ENCODE results near the gene ZIC1.

Gene ZIC1

DNA sequence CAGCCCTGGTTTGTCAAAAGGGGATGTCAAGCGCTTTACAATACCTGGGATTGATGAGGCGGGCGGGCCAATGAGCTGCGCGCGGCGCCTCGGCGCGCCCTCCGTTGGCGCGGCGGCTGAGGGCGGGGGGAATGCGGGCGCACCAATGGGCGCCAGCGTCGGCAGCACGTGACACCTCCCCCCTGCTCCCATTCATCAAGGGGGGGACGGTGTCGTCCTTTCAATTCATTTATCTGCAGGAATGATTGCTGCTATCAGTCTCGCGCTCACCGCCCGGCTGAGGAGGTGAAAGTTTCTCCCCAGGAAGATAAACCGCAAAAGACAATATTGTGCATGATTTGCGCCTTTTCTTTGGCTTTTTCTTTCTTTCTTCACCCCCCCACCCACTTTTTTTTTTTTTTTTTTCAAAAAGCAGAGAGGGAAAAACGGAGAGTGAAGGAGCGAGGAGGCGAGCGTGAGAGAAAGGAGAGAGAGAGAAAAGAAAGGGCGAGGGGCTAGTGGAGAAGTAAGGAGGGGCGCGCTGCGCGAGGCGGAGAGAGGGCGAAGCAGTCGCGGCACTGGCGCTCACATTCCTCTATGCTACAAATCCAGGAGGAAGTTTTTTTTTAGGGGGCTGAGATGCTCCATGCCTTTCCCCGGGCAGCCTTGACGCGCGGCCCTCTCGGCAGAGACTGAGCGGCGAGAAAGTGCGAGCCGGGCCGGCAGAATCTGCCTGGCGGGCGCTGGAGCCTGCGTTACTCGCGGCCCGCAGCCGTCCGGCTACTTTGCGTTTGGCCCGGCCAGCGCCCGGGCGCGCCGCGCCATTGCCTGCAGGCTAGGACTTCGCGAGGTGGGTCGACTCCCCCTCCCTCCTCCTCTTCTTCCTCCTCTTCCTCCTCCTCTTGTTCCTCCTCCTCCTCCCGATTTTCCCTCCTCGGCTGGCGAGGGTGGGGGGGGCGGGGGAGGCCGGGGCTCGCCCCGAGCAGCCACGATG lies at the start of gene ZIC1:
TSS of gene ZIC1 (plus strand) at position 223 of the 973 bp plus-strand sequence. CDS start at position 971, 748 bp downstream.
- no peak for DNase-seq

DNA sequence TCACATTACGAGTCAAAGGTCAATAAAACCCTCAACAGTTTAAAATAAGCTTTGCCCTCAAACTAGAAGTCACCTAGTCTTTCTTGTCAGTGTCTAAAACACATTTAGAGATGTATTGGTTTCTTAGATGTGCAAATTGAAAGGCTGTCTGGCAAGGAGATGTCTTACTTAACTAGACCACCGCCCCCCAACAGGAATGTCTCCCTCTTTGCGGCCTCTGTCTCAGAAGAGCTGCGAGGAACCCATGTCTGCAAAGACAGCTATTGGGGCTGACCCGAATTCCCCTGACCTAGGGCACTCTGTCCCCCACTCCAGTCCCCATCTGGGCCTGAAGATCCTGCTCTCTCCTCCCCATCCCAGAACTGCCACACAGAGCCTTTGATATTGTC lies 49.1 kb upstream of the ZIC1 start:
- no peak for DNase-seq

DNA sequence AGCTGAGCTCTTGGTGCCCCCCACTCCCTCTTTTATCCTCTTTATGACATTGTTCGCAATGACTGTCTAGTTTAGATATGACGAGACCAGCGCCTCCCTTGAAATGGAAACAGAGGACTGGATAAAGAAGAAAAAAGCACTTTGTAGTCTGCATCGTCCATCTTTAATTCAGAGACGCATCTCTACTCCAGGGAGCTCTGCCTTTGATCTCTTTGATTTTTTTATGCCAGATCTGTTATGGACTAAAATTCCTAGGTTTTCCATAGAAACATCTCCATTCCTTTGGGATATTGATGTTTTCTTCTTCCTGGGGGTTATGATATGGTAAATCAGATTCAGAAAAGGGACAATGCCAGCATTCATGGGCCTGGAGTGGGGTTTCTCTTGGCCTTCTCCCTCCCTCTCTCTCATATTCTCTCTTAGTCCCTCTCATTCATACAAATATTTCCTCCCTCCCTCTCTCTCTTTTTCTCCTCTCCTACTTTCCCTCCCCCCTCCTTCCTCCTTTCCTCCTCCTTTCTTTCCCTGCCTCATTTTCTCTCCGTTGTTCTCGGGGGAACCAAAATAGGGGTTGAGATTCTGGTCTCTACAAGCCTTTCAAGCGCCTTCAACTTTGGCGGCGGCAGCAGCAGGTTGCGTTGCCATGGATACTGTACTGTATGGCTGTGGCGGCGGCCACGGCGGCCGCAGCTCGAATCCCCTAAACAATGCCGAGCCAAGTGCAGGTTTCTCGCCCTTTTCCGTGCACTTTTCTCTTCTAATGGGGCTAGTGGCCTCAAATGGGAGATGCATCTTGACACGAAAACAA lies 48.3 kb upstream of the ZIC1 start:
- DNase-seq, result no peak

DNA sequence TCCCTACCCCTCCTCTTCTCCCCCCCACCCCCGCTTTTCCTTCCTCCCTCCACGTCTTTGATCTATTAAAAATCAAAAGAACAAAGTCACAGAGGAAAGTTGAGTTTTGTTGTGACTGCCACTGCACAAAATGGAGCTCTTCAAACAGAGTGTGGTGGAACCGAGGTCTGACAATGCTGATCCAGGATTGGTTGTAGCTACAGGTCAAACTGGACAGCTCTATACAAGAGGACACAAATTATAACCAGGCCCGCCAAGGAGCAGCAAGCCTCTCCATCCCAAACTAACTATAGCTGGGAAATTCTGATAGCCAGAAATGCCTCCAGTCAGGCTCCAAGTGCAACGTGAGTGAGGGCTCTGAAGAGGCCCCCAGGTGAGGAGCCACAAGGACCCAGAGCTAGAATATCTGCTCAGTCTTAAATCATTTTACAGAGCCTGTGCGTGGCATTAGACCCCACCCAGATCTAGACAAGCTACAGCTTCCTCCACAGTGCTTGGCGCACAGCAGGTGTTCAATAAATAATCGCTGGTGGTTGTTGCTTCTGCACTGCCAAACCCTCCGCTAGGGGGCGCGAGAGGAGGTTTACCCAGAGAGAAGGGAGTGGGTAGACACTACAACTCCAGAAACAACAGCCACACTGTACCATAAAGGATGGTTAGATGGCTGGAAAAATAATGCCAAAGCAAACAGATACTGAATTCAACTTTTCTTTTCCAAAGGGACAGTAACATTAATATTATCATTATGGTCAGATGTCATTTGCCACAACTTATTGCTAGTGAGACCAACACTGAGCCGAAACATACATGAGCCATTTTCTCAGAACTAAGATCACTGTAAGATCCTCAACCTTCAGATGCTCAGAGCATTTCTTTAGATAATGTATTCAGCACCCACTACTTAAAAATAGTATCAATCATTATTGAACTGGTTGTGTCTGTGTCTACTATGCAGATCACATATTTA lies 47.4 kb upstream of the ZIC1 start:
- DNase-seq, result peak; percentile 55

DNA sequence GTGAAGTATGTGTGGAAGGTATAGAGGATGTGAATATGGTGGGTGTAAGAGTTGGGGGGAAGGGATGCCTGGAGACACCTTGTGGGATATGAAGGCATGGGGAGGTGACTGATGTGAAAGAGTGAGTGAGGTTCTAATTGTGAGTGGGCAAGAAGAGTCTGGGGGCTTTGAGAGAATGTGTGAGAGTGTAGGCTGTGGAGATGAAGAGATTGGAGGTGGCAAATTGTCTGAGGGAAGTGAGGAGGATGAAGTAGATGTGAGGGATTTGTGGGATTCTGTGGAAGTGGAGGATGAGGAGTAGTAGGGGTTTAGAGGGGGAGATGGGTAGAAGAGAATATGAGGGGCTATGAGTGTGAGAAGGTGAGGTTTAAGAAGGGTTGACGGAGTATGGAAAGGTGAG lies 44.4 kb upstream of the ZIC1 start:
- no peak for DNase-seq

DNA sequence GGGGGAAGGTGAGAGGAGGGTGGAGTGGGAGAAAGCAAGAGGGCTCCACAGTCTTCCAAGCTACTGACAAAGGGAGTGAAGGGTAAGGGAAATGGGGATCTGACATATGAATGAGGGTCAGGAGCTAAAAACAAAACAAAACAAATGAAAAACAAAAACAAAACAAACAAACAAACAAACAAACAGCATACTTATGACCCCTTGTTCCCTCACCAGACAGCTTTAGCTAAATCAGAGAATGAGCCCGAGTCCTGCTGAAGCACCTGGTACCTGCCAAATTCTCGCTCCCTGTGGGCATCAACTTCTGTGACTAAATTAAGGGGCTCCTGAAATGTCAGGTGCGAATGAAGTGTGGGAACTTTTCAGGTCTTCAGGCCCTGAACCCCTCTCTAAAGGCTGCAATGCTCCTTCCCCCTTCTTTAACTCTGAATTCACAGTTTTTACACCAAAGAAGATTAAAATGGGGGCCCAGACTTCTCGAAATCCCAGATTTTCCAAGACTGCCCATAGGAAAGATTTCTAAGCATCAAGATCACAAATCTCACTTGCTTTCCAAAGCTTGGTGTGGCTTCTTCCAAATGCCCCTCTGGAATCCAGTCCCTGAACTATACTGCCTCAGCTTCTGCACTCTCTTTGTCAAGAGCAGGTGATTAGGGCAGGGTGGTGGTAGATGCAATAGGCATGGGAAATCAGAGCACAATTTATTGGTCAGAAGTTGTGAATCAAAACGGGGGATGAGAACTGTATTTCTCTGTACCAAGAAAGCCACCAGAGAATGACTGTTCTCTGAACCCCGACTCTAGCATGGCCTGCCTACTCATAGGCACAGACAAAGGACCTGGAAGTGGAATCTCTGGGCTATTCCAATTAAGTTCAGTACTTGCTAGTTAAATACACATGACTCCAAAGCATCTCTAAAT lies 43.7 kb upstream of the ZIC1 start:
- DNase-seq, result no peak

DNA sequence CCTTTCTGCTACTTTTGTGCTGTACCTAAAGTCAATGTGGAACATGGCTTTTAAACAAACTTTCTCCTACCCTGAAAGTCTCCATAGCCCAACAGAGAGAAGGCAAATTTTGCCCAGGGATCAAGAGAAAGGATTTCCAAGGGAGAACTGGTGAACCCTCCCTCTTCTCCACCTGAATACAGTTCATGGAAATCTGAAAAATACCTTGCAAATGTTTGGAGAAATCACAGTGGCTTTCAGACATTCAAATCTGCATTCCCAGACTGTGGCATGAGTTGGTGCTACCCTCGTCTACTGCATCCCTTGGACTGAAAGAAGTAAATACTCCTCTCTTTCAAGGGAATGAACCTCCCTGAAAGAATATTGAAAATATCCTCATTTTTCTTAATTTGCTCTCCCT lies 41.5 kb upstream of the ZIC1 start:
- no peak for DNase-seq

DNA sequence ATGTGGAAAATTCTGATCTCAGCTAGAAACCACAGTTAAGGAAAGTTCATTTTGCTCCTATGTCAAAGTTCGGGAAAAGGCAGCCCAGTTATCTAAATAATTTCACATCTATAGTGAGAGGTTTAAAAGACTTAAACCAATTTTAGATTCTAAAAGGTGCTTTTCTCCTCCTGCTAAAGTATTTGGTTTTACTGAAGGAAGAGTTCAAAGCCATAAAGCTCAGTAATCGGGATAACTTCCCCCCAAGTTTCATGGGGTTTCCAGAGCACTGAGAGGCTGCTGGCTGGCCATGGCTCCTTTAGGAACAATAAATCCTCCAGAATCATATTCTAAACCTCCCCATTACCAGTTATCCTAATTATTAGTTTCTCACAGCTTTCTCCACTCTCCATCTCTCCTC lies 41.0 kb upstream of the ZIC1 start:
- no peak for DNase-seq

DNA sequence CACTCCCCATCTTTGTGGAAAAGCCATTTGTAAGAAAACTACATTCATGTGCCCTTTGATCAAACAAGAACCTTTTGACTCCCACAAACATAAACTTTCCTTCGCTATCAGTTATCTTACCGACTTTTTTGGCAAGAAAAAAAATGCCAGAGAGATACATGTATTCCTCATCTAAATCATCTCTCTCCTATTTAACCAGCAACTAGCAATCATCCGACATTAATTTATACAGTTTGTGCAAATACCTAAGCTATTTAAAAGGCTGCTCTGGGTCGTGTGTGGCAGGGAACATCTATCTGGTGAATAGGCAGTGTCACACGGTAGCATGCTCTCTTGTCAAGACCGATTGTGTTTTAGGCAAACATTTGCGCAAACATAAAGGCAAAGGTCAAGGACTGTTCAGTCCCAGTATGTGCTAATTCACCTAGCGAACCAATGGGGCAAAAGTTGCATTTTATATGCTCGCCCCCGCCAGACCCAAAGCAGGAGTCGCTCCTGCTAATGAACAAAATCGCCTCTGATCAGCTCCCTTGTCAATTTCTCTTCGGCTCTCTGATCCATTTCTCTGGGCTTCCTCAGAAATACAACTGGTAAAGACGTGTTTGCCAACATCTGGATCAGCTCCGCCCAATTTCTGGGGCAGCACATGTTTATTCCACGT lies 40.5 kb upstream of the ZIC1 start:
- no peak for DNase-seq

DNA sequence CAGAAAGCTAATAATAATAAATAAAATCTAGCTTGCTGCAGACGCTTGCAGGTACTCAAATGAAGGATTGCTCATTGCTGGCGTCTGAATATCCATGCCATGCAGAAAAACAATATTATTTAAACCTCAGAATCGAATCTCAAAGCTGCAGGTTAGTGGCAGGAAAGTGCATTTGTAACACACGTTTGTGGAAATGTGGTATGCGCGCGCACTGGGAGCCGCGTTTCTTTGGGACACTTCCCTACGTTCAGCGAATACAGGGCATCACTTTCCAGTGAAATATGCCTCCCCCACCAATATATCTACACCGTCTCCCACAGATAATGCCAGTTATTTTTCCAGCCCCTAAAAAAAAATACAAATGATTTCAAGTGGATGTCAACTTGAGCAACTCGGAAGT lies 39.9 kb upstream of the ZIC1 start:
- DNase-seq, result no peak

DNA sequence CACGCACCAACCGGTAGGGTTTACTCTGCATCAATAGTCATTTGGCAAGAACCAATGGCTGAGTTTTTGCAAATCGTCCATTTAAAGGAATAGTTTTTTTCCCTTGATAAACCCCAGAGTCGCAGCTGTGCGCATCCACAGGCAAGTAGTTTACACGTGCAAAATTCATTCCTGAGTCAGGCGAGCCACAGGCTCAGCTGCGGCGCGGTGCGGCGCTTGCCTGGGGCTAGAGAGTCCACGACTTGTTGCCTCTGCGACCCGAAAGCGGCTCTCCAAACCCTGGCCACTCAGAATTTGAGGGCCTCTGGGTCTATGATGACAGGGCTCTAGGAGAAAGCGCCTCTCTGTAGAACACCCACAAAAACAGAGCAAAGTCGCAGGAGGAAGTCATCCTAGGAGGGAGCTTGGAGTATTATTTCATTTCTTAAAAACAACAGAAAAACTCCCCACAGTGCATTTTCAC lies 39.5 kb upstream of the ZIC1 start:
- no peak for DNase-seq

DNA sequence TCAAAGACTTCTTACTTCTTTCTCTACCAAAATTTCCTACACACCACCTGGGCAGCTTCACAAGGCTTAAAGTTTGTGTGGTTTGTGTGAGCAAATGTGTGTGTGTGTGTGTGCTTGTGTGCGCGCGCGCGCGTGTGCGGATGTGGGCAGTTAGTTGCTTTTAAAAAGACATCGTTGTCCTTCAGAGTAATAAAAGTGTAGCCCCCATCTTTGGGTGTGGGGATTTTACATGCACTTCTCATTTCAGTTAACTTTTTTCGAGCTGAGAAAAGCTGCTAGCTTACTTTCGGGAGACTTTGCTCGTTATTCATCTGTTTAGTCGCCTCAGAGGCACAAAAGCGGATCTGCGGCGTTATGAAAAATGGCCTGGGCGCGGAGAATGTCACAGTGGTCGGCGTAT lies 38.8 kb upstream of the ZIC1 start:
- DNase-seq, result no peak

DNA sequence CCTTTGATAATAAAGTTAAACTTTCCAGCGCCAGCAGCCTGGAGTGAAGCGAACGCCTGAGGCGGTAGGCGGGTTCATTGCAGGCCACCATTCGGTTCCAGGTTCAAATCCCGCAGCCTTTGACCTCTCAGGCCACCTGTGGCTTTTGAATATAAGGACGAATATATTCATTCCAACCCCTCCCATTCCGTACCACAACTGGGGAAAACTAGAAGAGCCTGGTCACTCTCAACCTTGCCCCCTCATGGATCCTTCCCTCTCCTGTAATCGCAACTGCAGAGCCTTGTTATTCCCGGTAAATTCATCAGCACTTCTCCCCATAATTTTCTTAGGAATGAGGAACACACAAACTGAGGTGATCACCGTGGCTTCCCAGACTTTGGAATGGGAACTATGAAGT lies 38.0 kb upstream of the ZIC1 start:
- no peak for DNase-seq

DNA sequence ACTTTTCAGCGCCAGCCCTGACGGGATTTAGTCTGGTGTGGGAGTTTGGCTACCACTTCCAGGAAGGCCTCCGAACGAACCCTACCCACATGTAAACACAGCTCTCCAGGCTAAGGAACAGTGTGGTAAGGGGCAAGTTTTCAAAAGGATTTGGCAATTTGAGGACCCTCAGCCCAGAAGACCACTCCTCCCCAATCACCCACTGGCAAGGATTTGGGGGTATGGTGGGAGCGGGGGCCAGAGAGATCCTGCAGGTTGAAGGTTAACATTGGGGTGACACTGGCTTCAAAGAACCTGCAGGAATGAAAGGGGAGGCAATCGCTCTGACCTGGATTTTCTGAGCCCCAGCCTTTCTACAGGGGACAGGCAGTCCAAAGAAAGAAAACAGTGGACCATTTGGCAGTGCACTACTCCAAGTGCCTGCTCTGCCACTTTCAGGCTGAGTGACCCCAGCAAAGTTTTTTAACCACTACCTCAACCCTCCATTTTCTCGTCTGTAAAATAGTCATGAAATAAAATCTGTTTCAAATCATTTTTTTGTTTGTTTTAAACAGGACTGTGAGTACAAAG lies 37.3 kb upstream of the ZIC1 start:
- DNase-seq, result no peak

DNA sequence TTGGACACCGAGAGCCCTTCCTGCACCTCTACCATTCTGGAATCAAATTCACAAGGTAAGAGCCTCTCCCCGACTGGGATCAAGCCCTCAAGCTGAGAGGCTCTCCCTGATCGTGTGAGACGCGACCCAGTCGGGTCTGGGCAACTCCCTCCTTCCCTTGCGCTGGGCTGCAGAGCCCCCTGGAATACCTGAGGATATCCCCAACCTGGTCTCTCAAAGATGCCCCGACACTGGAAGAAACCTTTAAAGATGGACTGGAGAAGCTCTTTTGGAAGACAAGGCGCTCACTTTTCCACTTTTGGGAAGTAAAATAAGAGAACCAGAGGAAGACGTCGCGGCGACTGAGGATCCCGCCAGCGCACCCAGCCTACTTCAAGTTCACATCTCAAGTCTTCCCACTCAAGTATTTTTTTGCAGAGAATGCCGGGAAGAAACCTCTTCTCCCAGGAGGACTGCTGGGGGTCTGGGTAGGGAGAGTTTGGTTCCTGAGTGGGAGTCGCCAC lies 36.6 kb upstream of the ZIC1 start:
- DNase-seq, result no peak

DNA sequence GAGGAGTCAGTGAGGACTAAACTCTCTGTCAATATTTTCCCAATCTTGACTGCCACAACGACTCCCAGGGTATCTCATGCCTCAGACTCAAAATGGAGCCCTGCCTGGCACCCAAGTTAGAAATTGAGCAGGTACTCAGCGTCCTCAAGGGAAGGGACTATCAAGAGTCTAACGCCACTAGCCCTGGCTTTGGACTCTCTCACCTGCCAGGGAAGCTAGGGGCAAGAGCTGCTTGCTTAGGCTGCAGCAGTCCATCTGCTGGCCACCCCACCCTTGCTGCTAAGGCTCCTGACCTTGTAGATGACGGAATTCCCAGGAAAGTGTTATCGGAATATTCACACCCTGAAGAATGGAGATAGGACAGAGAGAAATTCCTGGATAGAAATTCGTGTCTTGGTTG lies 35.9 kb upstream of the ZIC1 start:
- no peak for DNase-seq

DNA sequence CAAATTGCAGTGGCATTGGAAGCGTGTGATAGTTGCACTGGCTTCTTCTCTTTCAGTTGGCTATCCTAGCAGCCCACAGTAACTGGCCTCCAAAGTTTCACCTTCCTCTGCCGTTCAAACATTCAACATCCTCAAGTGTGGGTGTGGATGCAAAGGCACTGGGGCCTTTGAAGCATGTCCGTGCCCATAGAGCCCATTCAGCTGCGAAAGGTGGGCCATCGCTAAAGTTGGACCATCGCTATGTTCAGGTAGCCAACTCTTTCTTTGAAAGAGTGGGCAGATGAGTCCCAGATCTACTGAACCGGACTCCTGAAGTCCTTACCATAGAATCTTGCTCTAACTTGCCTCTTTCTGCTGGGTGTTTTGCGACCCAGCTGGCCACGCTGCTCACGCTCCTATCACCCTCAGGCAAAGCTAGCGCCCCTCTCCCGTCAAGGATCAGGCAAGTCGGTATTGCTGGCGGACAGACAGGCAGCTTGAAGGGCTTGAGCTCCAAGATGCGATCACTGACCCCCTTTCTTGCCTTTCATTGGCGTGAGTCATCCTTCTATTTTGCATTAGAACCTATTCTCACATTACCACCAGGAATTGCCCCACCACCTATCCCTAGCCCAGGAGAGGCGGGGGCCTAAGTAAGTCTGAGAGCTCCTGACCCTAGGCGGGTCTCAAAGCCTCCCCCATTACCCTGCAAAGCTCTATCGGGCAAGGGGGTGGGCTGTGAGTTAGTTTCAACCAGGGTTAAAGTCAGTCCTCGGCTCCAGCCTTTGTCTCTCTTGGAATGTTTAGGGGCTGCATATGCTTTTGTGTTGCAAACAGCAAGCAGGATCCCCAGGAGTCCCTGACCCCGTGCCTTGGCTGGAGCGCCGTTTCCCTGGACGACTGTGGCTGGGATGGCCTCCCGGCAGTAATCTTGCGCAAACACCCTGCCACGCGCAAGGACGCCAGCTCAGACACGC lies 31.5 kb upstream of the ZIC1 start:
- DNase-seq, result no peak

DNA sequence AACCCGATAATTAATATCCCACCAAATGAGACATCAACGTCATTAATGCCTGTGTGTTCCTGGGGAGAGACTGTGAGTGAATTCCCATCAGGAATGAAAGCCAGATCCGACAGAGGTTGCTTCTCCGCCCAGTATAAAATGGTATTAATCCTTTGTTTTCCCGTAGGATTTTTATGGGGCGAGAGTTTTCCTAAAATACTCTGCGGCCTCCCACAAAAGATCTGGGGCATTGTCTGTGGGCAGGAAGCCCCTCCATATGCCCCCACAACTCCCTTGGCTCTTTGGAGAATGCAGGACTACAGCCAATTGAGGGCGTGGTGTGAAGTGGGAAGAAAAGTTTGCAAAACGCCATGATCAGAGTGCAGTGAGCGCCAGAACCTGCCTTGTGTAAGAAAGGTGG lies 29.5 kb upstream of the ZIC1 start:
- no peak for DNase-seq

DNA sequence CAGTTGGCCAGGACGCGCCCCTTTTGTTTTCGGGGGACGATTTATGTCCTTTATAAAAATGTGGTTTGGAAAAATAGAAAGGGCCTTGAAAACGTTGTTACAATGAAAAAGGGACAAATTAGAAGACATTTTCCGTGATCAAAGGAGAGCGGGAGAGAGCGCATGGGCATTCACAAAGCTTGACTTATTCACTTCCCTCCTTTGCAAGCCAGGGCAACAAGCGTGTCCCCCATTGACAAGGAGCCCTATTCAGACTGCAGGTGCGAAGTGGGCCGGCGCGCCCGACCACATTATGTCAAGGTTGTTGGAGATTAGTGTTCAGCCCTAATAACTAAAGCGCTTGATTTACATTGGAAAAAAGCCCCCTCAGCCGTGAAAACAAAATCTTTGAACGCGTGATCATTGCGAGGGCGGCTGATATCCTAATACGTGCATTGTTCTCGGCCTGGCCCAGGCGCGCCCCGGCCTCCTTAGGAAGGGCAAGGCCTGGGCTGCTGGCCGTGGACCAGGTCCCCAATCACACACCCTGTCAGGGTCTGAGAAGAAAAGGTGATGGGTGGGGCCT lies 28.7 kb upstream of the ZIC1 start:
- DNase-seq, result no peak

All from hematopoietic multipotent progenitor cell treated with erythropoietin and hydrocortisone succinate and interleukin-3 and kit ligand, for 6 days (in vitro differentiated cells).